ENCODE results near the gene GSN. TPM values are rescaled to one million over a fixed set of nuclear protein-coding genes. Genes with fewer than 3 reads are reported as not detected.

The GSN gene
- 529 and 658 TPM in 2 replicates for total RNA-seq

GRCh38 chr9:121267689-121268597, at the start of gene GSN:
Gene GSN (plus strand): TSS chr9:121268162. CDS start chr9:121301972, 33,810 bp downstream.

GRCh38 chr9:121369595-121370265, 101.8 kb downstream of the GSN start, which contains the start of gene STOM:
Gene STOM (minus strand): TSS chr9:121370250. CDS start chr9:121370187, 63 bp downstream.

Other genes starting within 250 kb of the GSN start
- 0.48 and 1.7 TPM in 2 replicates for gene C5, start 217.9 kb upstream of the GSN start, total RNA-seq
- 2.4 and 5.5 TPM in 2 replicates for gene CNTRL, start 193.2 kb upstream of the GSN start, total RNA-seq
- 19.5 and 41.3 TPM in 2 replicates for gene RAB14, start 66.3 kb upstream of the GSN start, total RNA-seq
- 157 and 536 TPM in 2 replicates for gene STOM, start 102.1 kb downstream of the GSN start, total RNA-seq
- under 0.01 TPM in 1 of 2 replicates, not detected in the other for gene GGTA1, start 231.7 kb downstream of the GSN start, total RNA-seq